Astrocyte (in vitro differentiated cells and primary cell): ENCODE data around the gene SLC19A1. TPM values are rescaled to one million over a fixed set of nuclear protein-coding genes. Genes with fewer than 3 reads are reported as not detected.
A peak's percentile ranks its signal among the peaks of the same experiment; 100 is the strongest.

Experiments used
- DNase-seq: peaks from one replicate; pipeline ENCODE4 v3.0.0-alpha.2; 2010; ENCODE audit warnings: low read depth
- FAIRE-seq: peaks from 2 replicates; lab custom pipeline; 2011; peaks lifted over from hg19 to GRCh38; lab: Jason Lieb, UNC
- H2AFZ ChIP-seq: 2 replicates; pipeline ENCODE4 v1.6.0; 2012; ENCODE audit warnings: low read depth, low read length, inconsistent platforms
- H3K27ac ChIP-seq: 2 replicates; pipeline ENCODE4 v1.5.1; 2011; ENCODE audit warnings: low read depth, low read length, inconsistent platforms
- H3K27me3 ChIP-seq: 2 replicates; pipeline ENCODE4 v1.6.0; 2011; ENCODE audit warnings: low read length, inconsistent platforms; ENCODE audit not compliant: insufficient read depth
- H3K36me3 ChIP-seq: 2 replicates; pipeline ENCODE4 v1.5.1; 2011; ENCODE audit warnings: low read length, inconsistent platforms; ENCODE audit not compliant: insufficient read depth
- H3K4me1 ChIP-seq: 2 replicates; pipeline ENCODE4 v1.5.1; 2011; ENCODE audit warnings: low read length, inconsistent platforms; ENCODE audit not compliant: insufficient read depth
- H3K4me2 ChIP-seq: 2 replicates; pipeline ENCODE4 v1.6.0; 2012; ENCODE audit warnings: low read length, inconsistent platforms
- H3K4me3 ChIP-seq: 2 replicates; pipeline ENCODE4 v1.5.1; 2011; ENCODE audit warnings: low read depth, mild to moderate bottlenecking, low read length, inconsistent platforms; ENCODE audit not compliant: insufficient read depth
- H3K79me2 ChIP-seq: 2 replicates; pipeline ENCODE4 v1.6.0; 2012; ENCODE audit warnings: mild to moderate bottlenecking, low read length, inconsistent platforms; ENCODE audit not compliant: insufficient read depth
- H3K9ac ChIP-seq: 2 replicates; pipeline ENCODE4 v1.6.0; 2012; ENCODE audit warnings: mild to moderate bottlenecking, low read length, inconsistent platforms
- H3K9me3 ChIP-seq: 2 replicates; pipeline ENCODE4 v1.5.1; 2012; ENCODE audit warnings: low read depth, mild to moderate bottlenecking, low read length, inconsistent platforms; ENCODE audit not compliant: insufficient read depth
- H4K20me1 ChIP-seq: 2 replicates; pipeline ENCODE4 v1.6.0; 2012; ENCODE audit warnings: low read length, inconsistent platforms; ENCODE audit not compliant: insufficient read depth
- H3K27ac Mint-ChIP-seq: one replicate; pipeline ENCODE4 v1.8.0; 2021; ENCODE audit warnings: mild to moderate bottlenecking, mixed read lengths; ENCODE audit not compliant: unreplicated experiment
- H3K27me3 Mint-ChIP-seq: one replicate; pipeline ENCODE4 v1.8.0; 2021; ENCODE audit warnings: low read depth, mixed read lengths; ENCODE audit not compliant: unreplicated experiment
- H3K36me3 Mint-ChIP-seq: one replicate; pipeline ENCODE4 v1.8.0; 2021; ENCODE audit warnings: low read depth, mixed read lengths; ENCODE audit not compliant: unreplicated experiment
- H3K4me1 Mint-ChIP-seq: one replicate; pipeline ENCODE4 v1.8.0; 2021; ENCODE audit warnings: low read depth, mixed read lengths; ENCODE audit not compliant: unreplicated experiment
- H3K4me3 Mint-ChIP-seq: one replicate; pipeline ENCODE4 v1.8.0; 2021; ENCODE audit warnings: mild to moderate bottlenecking, moderate library complexity, mixed read lengths; ENCODE audit not compliant: unreplicated experiment
- H3K9me3 Mint-ChIP-seq: one replicate; pipeline ENCODE4 v1.8.0; 2021; ENCODE audit warnings: mild to moderate bottlenecking, mixed read lengths; ENCODE audit not compliant: unreplicated experiment
- EZH2 ChIP-seq: IDR thresholded peaks from 2 replicates; pipeline ENCODE4 v1.6.1; 2012; ENCODE audit warnings: mild to moderate bottlenecking, low read length, inconsistent platforms; ENCODE audit not compliant: insufficient read depth
- total RNA-seq: library from RNA; stranded (reverse); gene quantifications from 2 replicates; pipeline ENCODE4 v1.2.1, GENCODE V29; 2021
- TF ChIP-seq, protein P1 (sequence below): IDR thresholded peaks from 2 replicates; pipeline ENCODE4 v1.5.1; 2011; ENCODE audit warnings: low read depth, mild to moderate bottlenecking, inconsistent platforms, low read length, moderate library complexity; ENCODE audit not compliant: insufficient read depth

SLC19A1 gene
- total RNA-seq, 1 donor from 2014 or later = 11.7 TPM

- H3K9me3 ChIP-seq = no peaks in the 10 kb centered on the region
- H3K9ac ChIP-seq = no peak overlapping the region
- TF ChIP-seq EZH2 = no peak
- TF ChIP-seq, protein P1, sequence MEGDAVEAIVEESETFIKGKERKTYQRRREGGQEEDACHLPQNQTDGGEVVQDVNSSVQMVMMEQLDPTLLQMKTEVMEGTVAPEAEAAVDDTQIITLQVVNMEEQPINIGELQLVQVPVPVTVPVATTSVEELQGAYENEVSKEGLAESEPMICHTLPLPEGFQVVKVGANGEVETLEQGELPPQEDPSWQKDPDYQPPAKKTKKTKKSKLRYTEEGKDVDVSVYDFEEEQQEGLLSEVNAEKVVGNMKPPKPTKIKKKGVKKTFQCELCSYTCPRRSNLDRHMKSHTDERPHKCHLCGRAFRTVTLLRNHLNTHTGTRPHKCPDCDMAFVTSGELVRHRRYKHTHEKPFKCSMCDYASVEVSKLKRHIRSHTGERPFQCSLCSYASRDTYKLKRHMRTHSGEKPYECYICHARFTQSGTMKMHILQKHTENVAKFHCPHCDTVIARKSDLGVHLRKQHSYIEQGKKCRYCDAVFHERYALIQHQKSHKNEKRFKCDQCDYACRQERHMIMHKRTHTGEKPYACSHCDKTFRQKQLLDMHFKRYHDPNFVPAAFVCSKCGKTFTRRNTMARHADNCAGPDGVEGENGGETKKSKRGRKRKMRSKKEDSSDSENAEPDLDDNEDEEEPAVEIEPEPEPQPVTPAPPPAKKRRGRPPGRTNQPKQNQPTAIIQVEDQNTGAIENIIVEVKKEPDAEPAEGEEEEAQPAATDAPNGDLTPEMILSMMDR = no peak
- no peak overlapping the region for H2AFZ ChIP-seq
- FAIRE-seq (no peak), DNase-seq (no peak)
- H3K27ac ChIP-seq = no peak overlapping the region
- no peak overlapping the region for H3K4me3 ChIP-seq
- peaks cover 31% of the 10 kb centered on the region for H3K79me2 ChIP-seq
- no peaks in the 10 kb centered on the region for H3K36me3 ChIP-seq
- Mint-ChIP-seq H3K36me3 (peaks cover 1% of the 10 kb centered on the region), H3K4me3 (peak overlapping the region; percentile 54), H3K4me1 (no peaks in the 10 kb centered on the region), H3K27ac (no peak overlapping the region), H3K27me3 (peaks cover 3% of the 10 kb centered on the region), H3K9me3 (no peaks in the 10 kb centered on the region)
- H3K4me2 ChIP-seq = no peak overlapping the region
- no peaks in the 10 kb centered on the region for H3K27me3 ChIP-seq
- H3K4me1 ChIP-seq = peaks cover 8% of the 10 kb centered on the region
- peaks cover 15% of the 10 kb centered on the region for H4K20me1 ChIP-seq
Measured at GRCh38 chr21:45539796-45540600, 2.2 kb downstream of the SLC19A1 start.

- H3K4me1 ChIP-seq = peaks cover 15% of the 10 kb centered on the region
- H3K79me2 ChIP-seq = peaks cover 31% of the 10 kb centered on the region
- TF ChIP-seq, protein P1 = no peak
- TF ChIP-seq EZH2 = no peak
- H3K9ac ChIP-seq = no peak overlapping the region
- H3K4me3 ChIP-seq = no peak overlapping the region
- H4K20me1 ChIP-seq = peaks cover 21% of the 10 kb centered on the region
- Mint-ChIP-seq H3K4me3 (no peak overlapping the region), H3K4me1 (no peaks in the 10 kb centered on the region), H3K27ac (no peak overlapping the region), H3K27me3 (no peaks in the 10 kb centered on the region), H3K9me3 (no peaks in the 10 kb centered on the region), H3K36me3 (peaks cover 1% of the 10 kb centered on the region)
- no peak overlapping the region for H3K4me2 ChIP-seq
- DNase-seq = no peak
- no peak overlapping the region for H3K27ac ChIP-seq
- H3K27me3 ChIP-seq = no peaks in the 10 kb centered on the region
- no peaks in the 10 kb centered on the region for H3K36me3 ChIP-seq
- FAIRE-seq = no peak
- no peak overlapping the region for H2AFZ ChIP-seq
- no peaks in the 10 kb centered on the region for H3K9me3 ChIP-seq
Measured at GRCh38 chr21:45539046-45539795, 3.0 kb downstream of the SLC19A1 start.
